ENCODE results near the gene UNKL.

Gene UNKL

DNA sequence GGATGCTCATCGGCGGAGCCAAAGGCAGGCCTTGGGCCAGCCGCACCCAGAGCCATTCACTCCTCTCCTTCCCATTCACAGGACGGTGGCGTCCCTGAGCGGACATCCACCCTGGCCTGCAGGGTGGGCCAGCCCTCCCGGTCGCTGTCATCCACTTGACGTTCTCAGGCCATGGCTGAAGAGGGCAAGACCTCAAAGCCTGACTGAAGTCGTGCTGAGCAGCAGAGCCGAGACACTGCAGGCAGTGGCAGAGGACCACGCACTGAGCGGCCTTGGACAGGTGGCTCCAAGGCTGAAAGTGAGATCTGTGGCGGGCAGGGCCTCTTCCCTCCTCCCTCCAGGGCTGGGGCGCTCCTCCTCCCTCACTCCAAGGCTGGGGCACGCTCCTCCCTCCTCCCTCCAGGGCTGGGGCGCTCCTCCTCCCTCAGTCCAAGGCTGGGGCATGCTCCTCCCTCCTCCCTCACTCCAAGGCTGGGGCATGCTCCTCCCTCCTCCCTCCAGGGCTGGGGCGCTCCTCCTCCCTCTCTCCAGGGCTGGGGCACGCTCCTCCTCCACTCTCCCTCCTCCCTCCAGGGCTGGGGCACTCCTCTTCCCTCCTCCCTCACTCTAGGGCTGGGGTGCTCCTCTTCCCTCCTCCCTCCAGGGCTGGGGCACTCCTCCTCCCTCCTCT is 38.6 kb downstream of the UNKL start:
- DNase-seq (ENCODE audit: low spot score) = no peak

DNA sequence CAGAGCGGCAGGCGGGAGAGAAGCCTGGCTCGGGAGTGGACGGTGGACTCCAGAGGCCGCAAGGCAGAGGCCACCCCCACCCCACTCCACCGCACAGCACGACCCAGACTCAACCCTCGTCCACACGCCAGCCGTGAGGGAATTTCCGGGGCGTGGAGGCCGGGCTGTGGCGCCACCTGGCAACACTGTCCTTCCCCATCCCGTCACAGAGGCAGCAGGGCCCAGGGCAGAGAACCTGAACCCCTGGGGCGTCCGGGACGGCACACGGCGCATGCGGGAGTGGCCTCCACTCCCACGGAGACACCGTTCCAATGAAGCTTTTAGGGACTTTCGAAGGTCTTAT is 39.2 kb downstream of the UNKL start:
- DNase-seq (ENCODE audit: low spot score) = no peak

DNA sequence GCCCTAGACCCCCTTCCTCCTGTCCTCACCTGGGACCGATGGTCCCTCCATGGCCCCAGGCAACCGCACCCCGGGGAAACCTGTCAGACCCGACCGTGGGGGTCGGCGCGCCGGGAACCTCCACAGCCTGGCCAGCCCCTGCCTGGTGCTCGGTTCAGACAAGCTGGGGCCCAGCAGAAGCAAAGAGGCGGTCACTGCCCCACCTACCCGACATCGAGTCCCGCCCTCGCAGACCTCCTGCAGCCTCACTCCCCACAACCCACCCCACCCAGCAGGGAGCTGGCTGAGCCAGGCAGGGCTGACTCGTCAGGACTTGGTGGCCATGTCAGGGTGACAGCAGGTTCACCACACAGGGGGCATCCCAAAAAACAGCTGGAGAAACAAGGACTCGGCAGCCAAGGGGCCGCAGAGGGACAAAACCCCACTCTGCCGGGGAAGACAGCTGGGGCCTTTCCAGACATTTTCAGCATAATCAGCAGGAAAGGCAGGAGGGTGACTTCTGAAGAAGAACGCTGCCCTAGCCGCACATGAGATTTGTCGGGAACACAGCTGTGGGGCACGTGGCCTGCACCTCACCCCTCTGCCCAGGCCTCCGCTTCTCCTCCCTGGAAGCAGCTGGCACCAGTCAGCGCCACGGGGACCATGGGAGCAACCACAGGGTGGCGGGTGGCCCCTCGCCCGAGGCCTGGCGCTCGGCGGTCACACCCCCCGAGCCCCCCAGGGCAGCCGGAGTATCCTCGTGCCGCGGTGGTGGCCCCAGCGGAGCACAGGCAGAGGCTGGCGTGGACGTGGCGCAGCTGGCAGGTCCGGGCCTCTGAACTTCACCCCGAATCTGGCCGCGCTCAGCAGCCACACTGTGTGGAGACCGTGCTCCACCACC is 39.8 kb downstream of the UNKL start:
- no peak for DNase-seq (ENCODE audit: low spot score)

DNA sequence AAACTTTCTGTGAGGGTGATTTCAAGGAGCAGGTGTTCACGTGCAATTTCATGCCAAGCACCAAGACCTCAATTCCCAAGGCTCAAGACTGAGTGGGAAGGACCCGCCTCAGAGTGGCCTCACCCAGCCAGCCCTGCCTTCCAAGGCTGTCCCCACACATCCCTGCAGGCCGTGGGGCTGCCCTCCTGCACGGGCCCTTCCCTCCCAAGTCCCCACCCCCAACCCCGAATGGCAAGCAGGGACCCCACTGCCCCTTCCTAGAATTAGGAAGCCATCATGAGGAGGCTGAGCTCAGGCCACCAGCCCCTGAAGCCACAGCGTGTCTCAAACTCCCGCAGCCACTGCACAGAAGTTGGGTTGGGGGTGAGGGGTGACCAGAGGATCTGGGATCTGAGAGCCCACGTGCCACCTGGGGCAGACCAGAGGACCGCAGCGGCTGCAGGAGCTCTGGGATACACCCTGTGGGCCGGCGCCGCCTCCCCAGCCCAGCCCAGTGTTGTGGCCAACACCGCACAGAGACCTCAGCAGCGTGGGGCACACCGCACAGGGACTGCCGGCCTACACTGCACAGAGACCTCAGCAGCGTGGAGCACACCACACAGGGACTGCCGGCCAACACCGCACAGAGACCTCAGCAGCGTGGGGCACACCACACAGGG is 42.1 kb downstream of the UNKL start:
- DNase-seq (ENCODE audit: low spot score) = no peak

DNA sequence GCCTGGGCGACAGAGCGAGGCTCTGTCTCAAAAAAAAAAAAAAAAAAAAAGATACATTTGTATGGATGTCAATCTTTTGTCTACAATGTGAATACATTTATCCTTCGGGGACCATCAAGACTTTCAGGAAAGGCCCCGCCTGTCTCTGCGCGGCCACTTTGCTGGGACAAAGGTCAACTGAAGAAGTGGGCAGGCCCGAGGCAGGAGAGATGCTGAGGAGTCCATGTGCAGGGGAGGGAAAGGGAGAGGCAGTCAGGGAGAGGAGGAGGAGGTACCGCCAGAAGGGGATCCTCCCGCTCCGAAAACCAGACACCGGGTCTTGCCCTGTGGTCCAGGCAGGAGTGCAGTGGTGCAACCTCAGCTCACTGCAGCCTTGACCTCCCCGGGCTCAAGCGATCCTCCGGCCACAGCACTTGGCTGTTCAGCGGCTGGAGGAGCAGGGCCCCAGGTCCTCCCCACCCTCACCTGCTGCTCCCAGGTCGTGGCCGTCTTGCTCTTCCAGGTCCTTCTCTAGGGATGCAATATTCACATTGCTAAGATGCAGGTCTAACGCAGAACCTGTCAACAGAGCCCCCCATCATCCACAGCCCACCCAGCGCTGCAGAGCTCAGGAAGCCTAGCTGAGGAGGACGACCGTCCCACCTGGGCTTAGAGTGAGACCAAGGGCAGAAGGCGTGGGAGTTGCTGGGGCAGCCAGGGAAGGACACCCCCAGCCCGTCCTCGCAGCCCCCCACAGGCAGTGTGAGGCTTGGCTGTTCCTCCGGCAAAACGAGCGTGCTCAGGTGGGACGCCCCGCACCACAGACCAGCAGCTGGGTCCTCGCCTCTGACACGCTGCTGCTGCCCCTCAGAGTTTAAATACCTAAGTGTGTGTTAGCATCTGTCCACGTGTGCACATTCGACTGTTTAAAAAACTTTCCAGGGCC is 43.2 kb downstream of the UNKL start:
- DNase-seq (ENCODE audit: low spot score) = no peak

DNA sequence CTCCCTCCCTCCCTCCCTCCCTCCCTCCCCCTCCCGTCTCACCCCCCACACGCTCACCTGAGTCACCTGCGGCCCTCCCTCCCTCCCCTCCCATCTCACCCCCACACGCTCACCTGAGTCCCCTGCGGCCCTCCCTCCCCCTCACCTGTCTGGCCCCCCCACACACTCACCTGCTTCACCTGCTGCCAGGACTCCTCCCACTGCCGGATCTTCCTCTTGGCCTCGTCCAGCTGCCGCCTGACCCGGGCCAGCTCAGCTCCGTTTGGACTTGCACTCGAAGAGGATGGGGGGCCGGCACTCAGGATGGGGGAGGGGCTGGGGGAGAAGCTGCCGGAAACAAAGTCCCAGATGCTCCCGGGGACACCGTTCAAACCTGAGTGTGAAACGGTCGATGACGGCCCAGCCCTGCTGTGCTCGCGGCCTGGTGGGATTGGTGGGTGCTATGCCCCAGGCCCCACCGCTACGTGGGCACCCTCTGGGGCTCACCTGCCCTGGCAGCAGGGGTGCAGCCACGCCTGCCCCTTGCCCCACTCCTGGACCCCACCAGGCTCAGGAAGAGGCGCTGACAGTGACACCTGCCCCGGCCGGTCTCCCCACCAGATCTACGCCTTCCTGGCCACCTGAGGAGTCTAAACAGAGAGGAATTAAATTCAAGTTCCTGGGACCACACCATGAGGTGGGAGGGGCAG is 46.9 kb downstream of the UNKL start:
- no peak for DNase-seq (ENCODE audit: low spot score)

DNA sequence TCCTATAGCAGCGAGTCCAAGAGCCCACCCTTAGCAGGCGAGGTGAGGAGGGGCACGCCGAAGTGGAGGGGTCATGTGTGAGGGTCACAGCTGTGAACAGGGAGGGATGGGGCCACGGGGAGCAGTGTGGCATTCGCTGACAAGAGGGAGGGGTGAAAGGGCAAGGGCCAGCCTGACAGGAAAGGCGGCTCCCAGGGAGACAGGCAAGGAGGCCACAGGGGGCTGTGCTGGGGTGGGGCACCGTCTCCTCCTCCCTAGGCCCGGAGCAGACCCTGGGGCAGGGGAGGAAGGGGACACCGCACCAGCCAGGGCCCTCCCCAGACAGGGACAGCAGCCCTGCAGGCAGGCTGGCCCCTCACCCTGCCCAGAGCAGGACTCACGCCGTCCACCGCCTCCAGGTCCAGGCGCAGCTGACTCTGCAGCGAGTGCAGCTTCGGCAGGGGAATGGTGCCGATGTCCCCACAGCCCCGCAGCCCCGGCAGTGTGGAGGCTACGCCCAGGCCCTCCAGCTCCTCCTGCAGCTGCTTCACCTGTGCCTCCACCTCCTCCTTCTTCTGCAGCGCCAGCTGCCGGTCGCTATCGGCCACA is 47.7 kb downstream of the UNKL start:
- no peak for DNase-seq (ENCODE audit: low spot score)

DNA sequence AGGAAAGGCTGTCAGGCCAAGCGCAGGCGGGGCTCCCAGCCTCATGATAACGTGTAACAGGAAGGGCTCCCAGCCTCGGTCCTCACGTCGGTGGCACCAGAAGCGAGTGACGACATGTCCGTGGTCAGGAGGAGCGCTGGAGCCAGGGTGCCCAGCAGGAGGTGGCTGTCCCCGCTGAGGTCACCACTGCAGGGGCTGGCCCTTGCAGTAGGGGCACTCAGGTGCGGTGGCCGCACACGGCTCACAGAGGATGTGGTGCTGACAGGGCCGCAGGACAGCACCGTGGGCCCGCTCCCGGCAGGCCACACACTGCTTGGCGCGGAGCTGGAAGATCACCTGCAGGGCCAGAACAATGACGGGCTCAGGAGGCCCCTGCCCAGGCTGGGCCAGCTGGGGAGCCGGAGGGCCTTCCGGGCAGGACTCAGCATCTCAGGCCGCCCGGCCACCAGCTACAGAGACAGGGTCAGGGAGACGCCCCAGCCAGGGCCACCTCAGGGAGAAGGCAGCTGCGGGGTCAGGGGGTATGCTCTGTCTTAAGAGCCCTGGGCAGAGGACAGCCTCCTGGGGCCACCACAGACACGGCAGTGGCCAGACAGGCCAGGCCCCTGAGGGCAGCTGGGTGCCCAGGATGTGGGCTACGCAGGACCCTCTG is 48.3 kb downstream of the UNKL start:
- no peak for DNase-seq (ENCODE audit: low spot score)

DNA sequence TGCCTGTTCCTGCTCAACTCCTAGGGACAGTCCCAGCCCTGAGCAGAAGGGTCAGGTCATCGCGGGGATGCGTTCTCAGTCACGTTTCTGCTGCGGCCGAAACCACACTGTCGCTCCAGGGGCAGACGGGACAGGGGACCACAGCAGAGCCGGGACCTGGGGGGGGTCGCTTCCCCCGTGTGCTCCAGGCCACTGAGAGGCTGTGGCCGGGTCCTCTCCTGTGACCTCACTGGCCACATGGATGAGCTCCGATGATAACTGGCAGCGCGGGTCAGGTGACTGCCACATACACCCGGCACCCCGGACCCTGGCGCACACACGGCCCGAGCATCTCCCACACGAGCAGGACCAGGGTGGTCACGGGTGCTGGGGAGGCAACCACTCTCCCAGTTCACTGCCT is 50.0 kb downstream of the UNKL start:
- DNase-seq (ENCODE audit: low spot score) = no peak

DNA sequence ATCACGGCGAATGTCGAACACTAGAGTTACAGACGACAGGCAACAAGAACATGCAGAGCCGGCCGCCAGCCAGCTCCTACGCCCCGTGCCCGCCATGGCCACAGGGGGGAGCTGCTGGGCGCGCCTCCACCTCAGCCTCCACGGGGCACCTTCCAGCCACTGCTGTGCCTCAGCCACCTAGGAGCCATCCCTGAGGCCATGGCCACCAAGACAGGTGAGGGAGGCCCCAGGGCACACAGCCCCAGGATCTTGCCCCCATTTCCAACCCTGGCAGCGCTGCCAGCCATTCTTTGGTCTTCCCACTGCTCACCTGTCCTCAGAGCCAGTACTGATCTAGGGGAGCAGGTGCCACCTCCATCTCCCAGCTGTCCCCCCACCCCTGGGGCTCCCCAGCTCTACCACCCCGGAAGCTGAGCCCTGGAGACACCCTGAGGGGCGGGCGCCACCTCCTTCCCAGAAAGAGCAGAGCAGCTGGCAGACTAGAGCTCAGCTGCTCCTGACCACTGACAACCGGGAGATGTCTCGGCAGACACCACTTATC is 50.9 kb downstream of the UNKL start:
- peak; percentile 84 for DNase-seq (ENCODE audit: low spot score)

DNA sequence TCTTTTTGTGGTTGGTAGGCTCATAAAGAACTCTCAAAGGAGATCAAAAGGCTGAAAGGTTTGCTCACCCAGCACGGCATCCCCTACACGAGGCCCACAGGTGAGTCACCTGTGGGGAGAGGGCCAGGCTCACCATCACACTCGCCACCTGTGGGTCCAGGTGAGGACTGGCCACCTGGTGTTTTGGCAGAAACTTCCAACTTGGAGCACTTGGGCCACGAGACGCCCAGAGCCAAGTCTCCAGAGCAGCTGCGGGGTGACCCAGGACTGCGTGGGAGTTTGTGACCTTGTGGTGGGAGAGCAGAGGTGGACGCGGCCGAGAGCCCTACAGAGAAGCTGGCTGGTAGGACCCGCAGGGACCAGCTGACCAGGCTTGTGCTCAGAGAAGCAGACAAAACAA is 51.7 kb downstream of the UNKL start:
- no peak for DNase-seq (ENCODE audit: low spot score)

DNA sequence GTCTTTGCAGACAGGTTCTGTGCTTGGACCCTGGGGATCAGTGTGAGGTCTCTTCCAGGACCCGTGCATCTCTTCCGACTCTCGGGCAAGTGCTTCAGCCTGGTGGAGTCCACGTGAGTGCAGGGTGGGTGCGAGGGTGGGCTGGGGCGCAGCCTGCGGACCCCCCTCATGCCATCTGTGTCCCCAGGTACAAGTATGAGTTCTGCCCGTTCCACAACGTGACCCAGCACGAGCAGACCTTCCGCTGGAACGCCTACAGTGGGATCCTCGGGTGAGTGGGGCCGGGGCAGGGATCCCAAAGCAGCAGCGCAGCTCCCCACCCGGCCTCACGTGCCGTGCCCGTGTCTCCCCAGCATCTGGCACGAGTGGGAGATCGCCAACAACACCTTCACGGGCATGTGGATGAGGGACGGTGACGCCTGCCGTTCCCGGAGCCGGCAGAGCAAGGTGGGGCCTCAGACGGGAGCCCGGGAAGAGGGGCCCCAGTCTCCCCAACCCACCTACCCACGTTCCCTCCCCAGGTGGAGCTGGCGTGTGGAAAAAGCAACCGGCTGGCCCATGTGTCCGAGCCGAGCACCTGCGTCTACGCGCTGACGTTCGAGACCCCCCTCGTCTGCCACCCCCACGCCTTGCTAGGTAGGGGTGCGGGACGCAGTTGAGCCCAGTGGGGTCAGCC is 52.7 kb downstream of the UNKL start:
- DNase-seq (ENCODE audit: low spot score) = no peak

DNA sequence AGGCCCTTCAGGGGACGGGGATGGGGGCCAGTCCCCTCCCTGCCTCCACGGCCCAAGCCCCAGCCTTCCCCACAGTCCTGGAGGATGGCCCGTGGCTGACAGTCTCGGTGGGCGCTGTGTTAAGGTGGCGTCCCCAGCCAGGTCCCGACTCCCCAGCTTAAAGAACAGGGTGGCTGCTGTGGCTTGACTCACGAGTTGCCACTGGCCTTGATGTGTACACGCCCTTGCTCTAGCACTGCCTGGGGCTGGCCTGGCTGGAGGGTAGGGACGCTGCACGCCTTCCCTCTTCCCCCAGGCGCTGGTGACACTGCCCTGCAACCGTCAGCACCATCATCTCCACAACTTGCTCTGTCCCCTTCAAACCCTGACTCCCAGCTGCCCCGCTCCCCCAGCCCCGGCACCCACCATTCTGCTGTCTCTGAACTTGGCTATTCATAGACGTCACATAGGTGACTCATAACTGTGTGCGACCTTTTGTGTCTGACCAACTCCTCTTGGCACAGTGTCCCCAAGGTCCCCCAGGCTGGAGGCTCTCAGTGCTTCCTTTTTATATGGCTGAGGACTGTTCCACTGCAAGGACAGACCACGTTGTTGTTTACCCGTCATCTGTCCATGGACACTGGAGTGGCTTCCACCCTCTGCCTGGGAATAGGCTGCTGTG is 56.5 kb downstream of the UNKL start:
- DNase-seq (ENCODE audit: low spot score) = no peak

DNA sequence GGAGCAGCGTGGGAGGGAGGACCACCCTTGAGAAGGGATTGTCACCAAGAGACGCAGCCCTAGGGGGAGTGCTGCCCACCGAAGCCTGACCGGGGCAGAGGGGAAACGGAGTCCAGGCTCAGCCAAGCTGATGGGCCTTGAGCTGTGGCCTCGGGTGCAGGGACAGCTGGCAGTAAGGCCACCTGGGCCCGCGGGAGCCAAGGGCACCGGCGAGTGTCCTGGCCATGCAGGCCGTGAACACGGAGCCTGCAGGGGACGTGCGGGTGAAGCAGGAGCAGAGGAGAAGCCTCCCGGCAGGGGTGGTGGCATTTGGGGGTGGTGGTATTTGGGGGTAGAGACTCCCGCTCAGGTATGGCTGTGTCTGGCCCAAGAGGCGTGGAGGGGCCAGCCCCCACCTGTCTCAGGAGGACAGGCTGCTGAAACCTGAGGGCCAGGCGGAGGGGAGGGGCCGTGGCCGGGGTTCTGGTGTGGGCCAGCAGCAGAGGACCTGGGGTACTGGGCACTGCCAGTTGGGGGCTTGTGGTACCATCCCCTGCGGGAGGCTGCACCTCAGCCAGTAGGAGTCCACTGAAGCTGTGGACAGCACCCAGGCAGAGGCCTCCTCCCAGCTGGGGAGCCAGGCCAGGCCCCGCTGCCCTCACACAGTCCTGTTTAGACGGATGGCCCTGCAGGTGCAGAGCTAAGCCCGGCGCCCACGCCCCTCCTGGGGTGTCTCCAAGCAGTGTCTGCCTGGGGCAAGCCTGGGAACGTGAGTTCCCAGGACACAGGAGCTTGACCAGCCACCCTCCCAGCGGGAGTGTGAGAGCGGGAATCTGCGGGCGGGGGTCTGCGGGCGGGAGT is 58.2 kb downstream of the UNKL start:
- no peak for DNase-seq (ENCODE audit: low spot score)

DNA sequence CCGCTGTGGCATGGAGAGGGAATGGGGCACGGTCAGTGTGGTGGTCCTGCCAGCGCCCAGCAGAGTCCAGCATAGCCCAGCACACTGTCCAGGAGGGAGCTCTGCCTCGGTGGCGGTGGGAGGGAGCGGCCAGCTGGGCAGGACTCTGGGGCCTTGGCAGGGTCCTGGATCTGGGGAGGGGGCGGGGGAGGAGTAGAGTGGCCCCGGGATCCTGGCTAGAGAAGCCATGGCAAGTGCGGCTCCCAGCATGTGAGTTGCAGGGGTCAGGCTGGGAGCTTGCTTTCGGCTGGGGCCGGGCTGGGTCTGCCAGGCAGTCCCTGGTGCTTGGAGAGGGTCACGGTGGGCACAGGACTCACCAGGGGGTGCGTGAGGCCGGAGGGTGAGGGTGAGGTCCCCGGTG is 58.9 kb downstream of the UNKL start:
- DNase-seq (ENCODE audit: low spot score) = no peak

DNA sequence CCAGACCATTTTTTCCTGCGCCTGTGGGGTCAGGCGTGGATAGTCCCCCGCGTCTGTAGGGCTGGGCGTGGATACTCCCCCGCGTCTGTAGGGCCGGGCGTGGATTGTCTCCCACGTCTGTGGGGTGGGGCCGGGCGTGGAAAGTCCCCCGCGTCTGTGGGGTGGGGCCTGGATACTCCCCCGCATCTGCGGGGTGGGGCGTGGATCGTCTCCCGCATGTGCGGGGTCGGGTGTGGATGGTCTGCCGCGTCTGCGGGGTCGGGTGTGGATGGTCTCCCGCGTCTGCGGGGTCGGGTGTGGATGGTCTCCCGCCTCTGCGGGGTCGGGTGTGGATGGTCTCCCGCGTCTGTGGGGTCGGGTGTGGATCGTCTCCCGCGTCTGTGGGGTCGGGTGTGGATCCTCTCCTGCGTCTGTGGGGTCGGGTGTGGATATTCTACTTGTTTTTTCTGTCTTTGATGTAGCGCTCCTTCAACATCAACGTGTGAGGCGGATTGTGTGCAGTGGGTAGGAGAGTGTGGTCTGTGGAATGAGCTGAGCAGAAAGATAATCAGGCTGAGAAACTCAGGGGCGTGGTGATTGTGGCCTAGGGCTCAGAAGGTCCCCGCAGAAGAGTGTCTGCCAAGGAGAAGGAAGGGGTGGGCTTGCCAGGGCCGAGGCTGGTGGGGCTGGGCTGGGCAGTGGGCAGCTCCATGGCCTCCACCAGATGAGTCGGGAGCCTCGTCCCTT is 59.5 kb downstream of the UNKL start:
- no peak for DNase-seq (ENCODE audit: low spot score)

DNA sequence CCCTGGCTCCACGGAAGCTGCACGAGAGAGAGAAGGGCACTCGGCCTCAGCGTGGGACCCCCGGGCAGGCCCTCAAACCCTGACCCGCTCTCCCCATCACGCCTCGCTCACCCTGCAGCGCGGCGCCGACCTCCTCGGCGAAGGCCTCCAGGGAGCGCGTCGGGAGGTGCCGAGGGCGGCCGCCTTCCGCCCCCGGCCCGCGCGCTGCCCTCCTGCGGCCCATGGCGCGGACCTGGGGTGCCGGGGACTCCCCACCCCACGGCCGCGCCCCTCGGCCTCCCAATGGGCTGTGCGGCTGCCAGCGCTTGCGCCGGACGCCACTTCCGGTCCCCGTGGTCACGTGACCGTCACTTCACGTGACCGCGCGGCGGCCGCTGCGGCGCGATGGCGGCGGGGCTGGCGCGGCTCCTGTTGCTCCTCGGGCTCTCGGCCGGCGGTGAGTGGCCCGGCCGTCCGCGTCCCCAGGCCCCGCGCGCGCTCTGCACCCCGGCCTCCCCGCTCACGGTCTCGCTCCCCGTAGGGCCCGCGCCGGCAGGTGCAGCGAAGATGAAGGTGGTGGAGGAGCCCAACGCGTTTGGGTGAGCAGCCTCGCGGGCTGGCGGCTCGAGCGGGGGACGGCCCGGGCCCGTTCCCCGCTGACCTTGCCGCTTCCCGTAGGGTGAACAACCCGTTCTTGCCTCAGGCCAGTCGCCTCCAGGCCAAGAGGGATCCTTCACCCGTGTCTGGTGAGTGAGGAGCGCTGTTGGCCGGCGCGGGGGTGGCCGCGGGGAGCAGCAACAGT is 62.7 kb downstream of the UNKL start, which contains the start of the genes GNPTG and TSR3:
Gene GNPTG (plus strand): TSS at position 350 of the 781 bp plus-strand sequence. CDS start 35 bp downstream, at position 385.
Gene TSR3 (minus strand): TSS at position 297 of the 781 bp plus-strand sequence. CDS start 74 bp downstream, at position 223.
- DNase-seq (ENCODE audit: low spot score) = peak; percentile 67

All from HuH-7 (cell line).